Endothelial cell (in vitro differentiated cells): ENCODE measurements around the gene ATP2B1. TPM values are rescaled to one million over a fixed set of nuclear protein-coding genes. Genes with fewer than 3 reads are reported as not detected.

Source experiments
- DNase-seq: peaks from one replicate; pipeline ENCODE4 v3.0.0; 2021; ENCODE audit warnings: low spot score
- H3K27ac Mint-ChIP-seq: one replicate; pipeline ENCODE4 v1.8.0; 2021; ENCODE audit warnings: mixed read lengths, inconsistent platforms; ENCODE audit not compliant: unreplicated experiment
- H3K27me3 Mint-ChIP-seq: one replicate; pipeline ENCODE4 v1.8.0; 2021; ENCODE audit warnings: mild to moderate bottlenecking, moderate library complexity, mixed read lengths, inconsistent platforms; ENCODE audit not compliant: unreplicated experiment
- H3K36me3 Mint-ChIP-seq: one replicate; pipeline ENCODE4 v1.8.0; 2021; ENCODE audit warnings: mild to moderate bottlenecking, low read depth, mixed read lengths, inconsistent platforms; ENCODE audit not compliant: unreplicated experiment
- H3K4me1 Mint-ChIP-seq: one replicate; pipeline ENCODE4 v1.8.0; 2021; ENCODE audit warnings: mild to moderate bottlenecking, mixed read lengths, inconsistent platforms; ENCODE audit not compliant: unreplicated experiment
- H3K4me3 Mint-ChIP-seq: one replicate; pipeline ENCODE4 v1.8.0; 2021; ENCODE audit warnings: mild to moderate bottlenecking, mixed read lengths, inconsistent platforms; ENCODE audit not compliant: unreplicated experiment
- H3K9me3 Mint-ChIP-seq: one replicate; pipeline ENCODE4 v1.8.0; 2021; ENCODE audit warnings: mixed read lengths, inconsistent platforms; ENCODE audit not compliant: unreplicated experiment
- total RNA-seq: library from RNA; stranded (reverse); fragmentation: NEBNext Ultra II Directional; extraction: Animal tissue kit (Norgen Biotek cat#: 25700); gene quantifications from one replicate; pipeline ENCODE4 v1.2.1, GENCODE V29; 2021; ENCODE audit not compliant: unreplicated experiment
- TF ChIP-seq, protein P1 (sequence below): fragments of 200-600 bp; sonication (generic); IDR thresholded peaks from one replicate; pipeline ENCODE4 v1.5.0; 2021; ENCODE audit warnings: antibody characterized with exemption; ENCODE audit not compliant: unreplicated experiment

The ATP2B1 gene
- total RNA-seq, 1 donor from 2014 or later: 33.0 TPM

DNA sequence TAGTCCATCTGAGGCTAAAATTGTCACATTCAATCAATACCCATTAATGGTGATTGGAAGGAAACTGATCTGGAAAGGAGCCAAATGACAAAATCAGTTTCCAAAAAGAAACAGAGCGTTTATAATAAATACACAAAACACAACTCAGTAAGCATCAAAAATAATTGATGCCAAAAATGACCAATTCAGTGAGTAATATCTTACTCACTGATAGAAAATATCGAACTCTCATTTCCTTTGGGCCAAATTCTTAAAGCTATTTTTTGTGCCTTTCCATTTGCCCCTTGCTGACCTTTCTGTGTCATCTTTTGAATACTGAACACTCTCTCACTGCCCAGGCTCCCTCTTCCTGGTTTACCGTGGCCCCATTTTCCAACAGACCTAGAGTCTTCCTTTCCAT lies 22.5 kb upstream of the ATP2B1 start:
- H3K4me3 Mint-ChIP-seq: no peak overlapping the region
- H3K4me1 Mint-ChIP-seq: no peaks in the 10 kb centered on the region
- H3K27me3 Mint-ChIP-seq: no peaks in the 10 kb centered on the region
- TF ChIP-seq, protein P1, sequence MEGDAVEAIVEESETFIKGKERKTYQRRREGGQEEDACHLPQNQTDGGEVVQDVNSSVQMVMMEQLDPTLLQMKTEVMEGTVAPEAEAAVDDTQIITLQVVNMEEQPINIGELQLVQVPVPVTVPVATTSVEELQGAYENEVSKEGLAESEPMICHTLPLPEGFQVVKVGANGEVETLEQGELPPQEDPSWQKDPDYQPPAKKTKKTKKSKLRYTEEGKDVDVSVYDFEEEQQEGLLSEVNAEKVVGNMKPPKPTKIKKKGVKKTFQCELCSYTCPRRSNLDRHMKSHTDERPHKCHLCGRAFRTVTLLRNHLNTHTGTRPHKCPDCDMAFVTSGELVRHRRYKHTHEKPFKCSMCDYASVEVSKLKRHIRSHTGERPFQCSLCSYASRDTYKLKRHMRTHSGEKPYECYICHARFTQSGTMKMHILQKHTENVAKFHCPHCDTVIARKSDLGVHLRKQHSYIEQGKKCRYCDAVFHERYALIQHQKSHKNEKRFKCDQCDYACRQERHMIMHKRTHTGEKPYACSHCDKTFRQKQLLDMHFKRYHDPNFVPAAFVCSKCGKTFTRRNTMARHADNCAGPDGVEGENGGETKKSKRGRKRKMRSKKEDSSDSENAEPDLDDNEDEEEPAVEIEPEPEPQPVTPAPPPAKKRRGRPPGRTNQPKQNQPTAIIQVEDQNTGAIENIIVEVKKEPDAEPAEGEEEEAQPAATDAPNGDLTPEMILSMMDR: no peak
- H3K9me3 Mint-ChIP-seq: no peaks in the 10 kb centered on the region
- no peak overlapping the region for H3K27ac Mint-ChIP-seq
- no peaks in the 10 kb centered on the region for H3K36me3 Mint-ChIP-seq
- DNase-seq: no peak

DNA sequence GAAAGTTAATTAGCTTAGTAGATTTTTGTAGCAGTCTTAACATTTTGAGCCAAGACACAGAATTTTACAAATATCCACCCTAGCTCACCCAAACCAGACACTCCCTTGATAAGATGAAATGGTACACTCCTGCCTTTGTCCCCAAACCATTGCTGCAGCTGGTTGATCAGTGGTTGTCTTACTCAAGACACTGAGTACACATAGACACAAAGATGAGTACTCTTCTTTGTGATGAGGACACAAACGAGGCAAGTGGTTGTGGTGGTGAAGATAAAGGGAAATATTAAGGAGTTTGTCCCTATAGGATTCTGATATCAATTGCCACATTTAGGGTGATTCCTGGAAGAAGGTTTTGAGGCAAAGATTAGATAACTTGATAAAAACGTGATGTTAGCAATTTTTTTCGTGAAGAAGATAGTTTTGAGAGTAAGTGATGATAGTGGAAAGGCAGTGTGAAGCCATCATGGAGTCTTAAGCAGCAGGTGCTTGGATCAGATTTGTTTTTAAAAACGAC lies 21.4 kb upstream of the ATP2B1 start:
- DNase-seq: no peak
- TF ChIP-seq, protein P1: no peak
- H3K4me1 Mint-ChIP-seq: no peaks in the 10 kb centered on the region
- H3K27ac Mint-ChIP-seq: no peak overlapping the region
- no peak overlapping the region for H3K4me3 Mint-ChIP-seq
- H3K36me3 Mint-ChIP-seq: no peaks in the 10 kb centered on the region
- no peaks in the 10 kb centered on the region for H3K9me3 Mint-ChIP-seq
- no peaks in the 10 kb centered on the region for H3K27me3 Mint-ChIP-seq

DNA sequence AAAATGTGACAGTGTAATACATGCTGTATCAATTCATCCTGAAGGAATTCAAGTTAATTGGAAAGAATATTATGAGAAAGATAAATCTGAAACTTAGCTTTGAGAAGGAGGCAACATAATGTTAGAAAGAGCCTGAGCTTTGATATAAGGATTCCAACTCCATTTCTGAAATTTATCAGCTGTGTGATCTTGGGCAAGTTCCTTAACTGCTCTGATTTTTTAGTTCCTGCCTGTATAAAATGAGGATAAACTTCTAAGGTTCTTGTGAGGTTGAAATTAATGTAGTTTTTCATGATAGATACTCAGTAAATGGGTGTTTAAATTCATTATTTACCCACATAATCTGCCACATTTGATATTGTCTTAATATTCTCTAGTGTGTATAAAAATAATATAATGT lies 14.6 kb upstream of the ATP2B1 start:
- H3K4me1 Mint-ChIP-seq: peaks cover 7% of the 10 kb centered on the region
- H3K4me3 Mint-ChIP-seq: no peak overlapping the region
- H3K27ac Mint-ChIP-seq: no peak overlapping the region
- DNase-seq: no peak
- TF ChIP-seq, protein P1: no peak
- H3K27me3 Mint-ChIP-seq: no peaks in the 10 kb centered on the region
- no peaks in the 10 kb centered on the region for H3K36me3 Mint-ChIP-seq
- H3K9me3 Mint-ChIP-seq: no peaks in the 10 kb centered on the region

DNA sequence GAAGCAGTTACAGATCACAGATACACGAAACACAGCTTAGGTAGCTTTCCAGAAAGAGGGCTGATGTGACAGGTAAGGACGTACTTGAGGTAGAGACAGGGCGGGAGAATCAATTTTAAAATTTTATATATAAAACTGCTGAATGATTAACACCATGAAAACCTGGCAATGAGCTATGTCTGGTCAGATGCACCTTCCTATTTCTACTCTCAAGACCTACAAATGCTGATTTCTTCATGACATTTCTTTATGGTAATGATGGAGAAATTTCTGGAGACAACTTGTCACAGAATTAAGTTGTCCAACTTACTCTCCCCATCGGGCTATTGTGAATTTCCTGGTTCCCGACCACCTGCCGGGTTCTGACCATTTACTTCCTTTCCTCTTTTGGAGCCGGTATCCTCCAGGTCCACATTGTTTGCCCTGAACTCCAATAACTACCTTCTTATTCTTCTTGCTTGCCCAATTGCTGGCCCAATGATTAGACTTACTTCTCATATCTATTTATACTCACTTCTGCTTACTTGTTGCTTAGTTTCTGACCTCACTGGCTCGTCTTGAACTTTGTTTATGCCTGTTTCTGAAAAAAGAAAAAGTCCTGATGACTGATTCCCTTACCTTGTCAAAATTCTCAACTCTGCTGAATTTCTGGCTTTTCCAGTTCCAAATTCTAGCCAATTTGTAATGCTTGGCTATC lies 12.8 kb upstream of the ATP2B1 start:
- TF ChIP-seq, protein P1: no peak
- no peaks in the 10 kb centered on the region for H3K27me3 Mint-ChIP-seq
- H3K4me3 Mint-ChIP-seq: no peak overlapping the region
- H3K36me3 Mint-ChIP-seq: no peaks in the 10 kb centered on the region
- no peaks in the 10 kb centered on the region for H3K9me3 Mint-ChIP-seq
- no peak overlapping the region for H3K27ac Mint-ChIP-seq
- DNase-seq: no peak
- peaks cover 7% of the 10 kb centered on the region for H3K4me1 Mint-ChIP-seq

DNA sequence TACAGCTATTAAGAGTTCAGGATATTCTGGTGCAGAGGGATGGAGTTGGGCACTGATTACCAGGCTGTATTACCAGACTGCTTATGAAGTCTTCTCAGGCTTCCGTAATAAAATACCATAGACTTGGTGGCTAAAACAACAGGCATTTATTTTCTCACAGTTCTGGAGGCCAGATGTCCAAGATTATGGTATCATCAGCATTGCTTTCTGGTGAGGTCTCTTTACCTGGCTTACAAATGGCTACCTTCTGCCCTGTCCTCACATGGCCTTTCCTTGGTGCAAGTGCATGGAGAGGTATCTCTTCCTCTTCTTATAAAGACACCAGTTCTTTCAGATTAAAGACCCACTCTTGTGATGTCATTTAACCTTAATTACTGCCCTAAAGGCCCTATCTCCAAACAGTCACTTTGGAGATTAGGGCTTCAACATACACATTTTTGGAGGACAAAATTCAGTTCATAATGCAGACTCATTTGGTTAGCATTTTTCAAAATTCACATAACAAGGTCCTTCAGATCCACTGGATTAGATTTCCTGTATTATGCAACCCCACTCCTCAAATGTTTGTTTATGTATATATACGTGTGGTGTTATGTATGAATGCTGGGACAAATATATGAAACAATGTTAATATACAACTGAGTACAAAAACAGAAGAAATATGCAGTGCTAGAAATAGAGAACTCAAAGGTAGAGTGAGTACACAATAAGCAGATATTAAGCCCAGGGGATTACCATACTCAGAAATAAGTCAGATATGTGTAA lies 9.3 kb upstream of the ATP2B1 start:
- DNase-seq: no peak
- H3K27ac Mint-ChIP-seq: no peak overlapping the region
- no peak overlapping the region for H3K4me3 Mint-ChIP-seq
- no peaks in the 10 kb centered on the region for H3K9me3 Mint-ChIP-seq
- peaks cover 7% of the 10 kb centered on the region for H3K4me1 Mint-ChIP-seq
- TF ChIP-seq, protein P1: no peak
- H3K36me3 Mint-ChIP-seq: peaks cover 3% of the 10 kb centered on the region
- peaks cover 1% of the 10 kb centered on the region for H3K27me3 Mint-ChIP-seq
